A673 (cell line): Measurements from ENCODE around the gene ZNHIT1. TPM values are rescaled to one million over a fixed set of nuclear protein-coding genes. Genes with fewer than 3 reads are reported as not detected.
"Not testable (repeated sequence)": the region's sequence is repeated elsewhere in the genome, so short reads cannot be mapped to it uniquely, and the experiment has no call there.

Experiments used
- BruUV-seq: library from RNA; stranded (reverse); fragments of 400-500 nt; replicated peaks from 2 replicates; lab custom pipeline; 2021; lab: Mats Ljungman, UMichigan
- CTCF ChIA-PET: fragments of 300-600 bp; sonication (Branson Sonifier 250); formaldehyde crosslinking; loops from one replicate; lab custom pipeline; 2022; ENCODE audit warnings: antibody characterized with exemption; lab: Charles Lee
- POLR2A ChIA-PET: fragments of 300-600 bp; sonication (Branson Sonifier 250); formaldehyde crosslinking; loops from one replicate; lab custom pipeline; 2022; ENCODE audit warnings: antibody characterized with exemption; ENCODE audit not compliant: low non-redundant PET; lab: Charles Lee
- DNase-seq: peaks from one replicate; pipeline ENCODE4 v3.0.0-alpha.2; 2015; ENCODE audit warnings: low spot score
- H3K27ac ChIP-seq: fragments of 200-600 bp; sonication (generic); 2 replicates; pipeline ENCODE4 v1.5.1; 2016; ENCODE audit warnings: mixed run types, low read depth, mild to moderate bottlenecking, mixed read lengths, antibody characterized with exemption, low read length; ENCODE audit not compliant: poor library complexity, severe bottlenecking
- H3K27me3 ChIP-seq: fragments of 200-600 bp; sonication (generic); replicated peaks from 2 replicates; pipeline ENCODE4 v1.6.1; 2017; ENCODE audit warnings: mixed run types, low read depth, mild to moderate bottlenecking, mixed read lengths, antibody characterized with exemption, low read length; ENCODE audit not compliant: insufficient read depth, poor library complexity
- H3K36me3 ChIP-seq: fragments of 200-600 bp; sonication (generic); 2 replicates; pipeline ENCODE4 v1.6.1; 2016; ENCODE audit warnings: mixed run types, mild to moderate bottlenecking, mixed read lengths, antibody characterized with exemption, low read length; ENCODE audit not compliant: insufficient read depth, poor library complexity, severe bottlenecking
- H3K4me1 ChIP-seq: fragments of 200-600 bp; sonication (generic); 2 replicates; pipeline ENCODE4 v1.6.1; 2017; ENCODE audit warnings: mixed run types, mild to moderate bottlenecking, mixed read lengths, antibody characterized with exemption, low read length; ENCODE audit not compliant: insufficient read depth, poor library complexity, severe bottlenecking
- H3K4me3 ChIP-seq: fragments of 200-600 bp; sonication (generic); 2 replicates; pipeline ENCODE4 v1.5.1; 2016; ENCODE audit warnings: low read depth, mixed run types, mild to moderate bottlenecking, mixed read lengths, low read length; ENCODE audit not compliant: poor library complexity, severe bottlenecking
- H3K9me3 ChIP-seq: fragments of 200-600 bp; sonication (generic); 2 replicates; pipeline ENCODE4 v1.6.1; 2016; ENCODE audit warnings: mixed run types, low read depth, mild to moderate bottlenecking, mixed read lengths, antibody characterized with exemption, low read length; ENCODE audit not compliant: poor library complexity, severe bottlenecking
- EZH2 ChIP-seq: fragments of 200-600 bp; sonication (generic); IDR thresholded peaks from 2 replicates; pipeline ENCODE4 v1.6.1; 2017; ENCODE audit warnings: borderline replicate concordance, low read depth, mild to moderate bottlenecking, mixed read lengths, antibody characterized with exemption, low read length; ENCODE audit not compliant: poor library complexity, severe bottlenecking
- intact Hi-C: fragments of 100-400 bp; cut with micrococcal nuclease; formaldehyde crosslinking; loops from one replicate; pipeline ENCODE4 v1.10.0; 2022; ENCODE audit not compliant: unreplicated experiment
- total RNA-seq: library from RNA; stranded (reverse); gene quantifications from 2 replicates; pipeline ENCODE4 v1.2.3, GENCODE V29; 2021
- TF ChIP-seq, protein P1 (sequence below): fragments of 300-800, 200-600 bp; sonication (generic); conservative IDR thresholded peaks from 2 replicates; pipeline ENCODE4 v1.5.1; 2017; ENCODE audit warnings: low read depth, mild to moderate bottlenecking, antibody characterized with exemption, low read length, moderate library complexity, mixed read lengths

The ZNHIT1 gene
- total RNA-seq, 1 experiment from 2014 or later, result 65.1 TPM

DNA sequence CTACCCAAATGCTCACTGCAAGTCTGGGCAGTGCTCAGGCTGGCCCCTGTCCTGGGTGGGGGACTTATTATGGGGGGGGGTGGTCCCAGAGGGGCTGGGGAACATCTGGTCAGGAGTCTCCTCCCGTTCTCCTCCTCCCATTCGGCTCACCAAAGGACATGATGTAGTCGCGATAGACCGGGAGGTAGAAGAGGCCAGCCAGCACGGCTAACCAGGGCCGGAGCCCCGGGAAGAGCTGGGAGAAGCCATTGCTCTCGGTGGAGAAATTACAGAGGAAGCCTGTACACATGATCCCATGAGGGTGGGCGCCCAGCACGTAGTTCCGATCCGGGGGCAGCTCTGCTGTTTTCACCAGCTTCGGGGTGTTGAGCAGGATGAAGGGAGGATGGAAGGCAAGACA lies 19.5 kb upstream of the ZNHIT1 start:
- POLR2A ChIA-PET, result no interaction called here

DNA sequence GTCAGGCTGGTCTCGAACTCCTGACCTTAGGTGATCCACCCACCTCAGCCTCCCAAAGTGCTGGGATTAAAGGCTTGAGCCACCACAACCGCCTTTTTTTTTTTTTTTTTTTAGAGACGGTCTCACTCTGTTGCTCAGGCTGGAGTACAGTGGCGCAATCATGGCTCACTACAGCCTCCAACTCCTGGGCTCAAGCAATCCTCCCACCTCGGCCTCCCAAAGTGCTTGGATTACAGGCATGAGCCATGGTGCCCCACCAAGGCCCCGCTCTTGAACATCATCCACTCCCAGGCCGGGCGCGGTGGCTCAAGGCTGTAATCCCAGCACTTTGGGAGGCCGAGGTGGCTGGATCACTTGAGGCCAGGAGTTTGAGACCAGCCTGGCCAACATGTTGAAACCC lies 18.4 kb upstream of the ZNHIT1 start:
- BruUV-seq, H3K4me1 ChIP-seq, H3K27me3 ChIP-seq, H3K4me3 ChIP-seq, H3K36me3 ChIP-seq, H3K27ac ChIP-seq, H3K9me3 ChIP-seq, DNase-seq, POLR2A ChIA-PET: not testable (repeated sequence)
- intact Hi-C loops, result loop anchor here (10.0 kb wide), 1 partner anchor 305 kb away; the partner anchor contains the start of gene ACHE
- CTCF ChIA-PET, result interaction anchor here (0.6 kb wide), 1 partner anchor 10 kb away, joined by 3 read pairs; no protein-coding TSS in a partner anchor

More for the DNA sequence above, 19.5 kb upstream of the ZNHIT1 start:
- CTCF ChIA-PET, result no interaction called here
- DNase-seq, result no peak
- Histone ChIP-seq H3K27ac (no peak overlapping the region), H3K4me3 (no peak overlapping the region), H3K4me1 (no peaks in the 10 kb centered on the region), H3K27me3 (no peaks in the 10 kb centered on the region), H3K36me3 (no peaks in the 10 kb centered on the region), H3K9me3 (no peaks in the 10 kb centered on the region)
- intact Hi-C loops, result loop anchor here (10.0 kb wide), 1 partner anchor 304 kb away; the partner anchor contains the start of gene ACHE
- no TSS peak for BruUV-seq
- TF ChIP-seq EZH2, result no peak

DNA sequence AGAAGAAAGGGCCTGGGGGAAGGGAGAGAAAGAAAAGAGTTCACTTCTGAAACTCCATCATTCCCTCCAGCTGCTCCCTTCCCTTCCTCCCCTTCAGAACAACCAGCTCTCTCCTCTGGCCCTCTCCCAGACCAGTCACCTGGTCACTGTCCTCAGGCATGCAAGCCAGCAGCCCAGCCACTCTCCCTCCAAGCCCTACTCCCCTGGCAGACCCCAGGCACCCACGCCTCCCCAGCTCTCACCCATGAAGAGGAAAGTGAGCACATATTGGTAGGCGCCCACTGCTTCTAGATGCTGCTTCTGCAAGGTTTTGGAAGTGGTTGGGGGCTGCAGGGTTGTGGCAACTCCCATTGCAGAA lies 17.5 kb upstream of the ZNHIT1 start:
- Histone ChIP-seq H3K9me3 (no peaks in the 10 kb centered on the region), H3K36me3 (no peaks in the 10 kb centered on the region), H3K4me1 (no peaks in the 10 kb centered on the region), H3K4me3 (no peak overlapping the region), H3K27me3 (no peaks in the 10 kb centered on the region), H3K27ac (no peak overlapping the region)
- DNase-seq, result no peak
- TF ChIP-seq, protein P1, sequence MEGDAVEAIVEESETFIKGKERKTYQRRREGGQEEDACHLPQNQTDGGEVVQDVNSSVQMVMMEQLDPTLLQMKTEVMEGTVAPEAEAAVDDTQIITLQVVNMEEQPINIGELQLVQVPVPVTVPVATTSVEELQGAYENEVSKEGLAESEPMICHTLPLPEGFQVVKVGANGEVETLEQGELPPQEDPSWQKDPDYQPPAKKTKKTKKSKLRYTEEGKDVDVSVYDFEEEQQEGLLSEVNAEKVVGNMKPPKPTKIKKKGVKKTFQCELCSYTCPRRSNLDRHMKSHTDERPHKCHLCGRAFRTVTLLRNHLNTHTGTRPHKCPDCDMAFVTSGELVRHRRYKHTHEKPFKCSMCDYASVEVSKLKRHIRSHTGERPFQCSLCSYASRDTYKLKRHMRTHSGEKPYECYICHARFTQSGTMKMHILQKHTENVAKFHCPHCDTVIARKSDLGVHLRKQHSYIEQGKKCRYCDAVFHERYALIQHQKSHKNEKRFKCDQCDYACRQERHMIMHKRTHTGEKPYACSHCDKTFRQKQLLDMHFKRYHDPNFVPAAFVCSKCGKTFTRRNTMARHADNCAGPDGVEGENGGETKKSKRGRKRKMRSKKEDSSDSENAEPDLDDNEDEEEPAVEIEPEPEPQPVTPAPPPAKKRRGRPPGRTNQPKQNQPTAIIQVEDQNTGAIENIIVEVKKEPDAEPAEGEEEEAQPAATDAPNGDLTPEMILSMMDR, result no peak
- TF ChIP-seq EZH2, result no peak
- CTCF ChIA-PET, result no interaction called here
- no TSS peak for BruUV-seq
- intact Hi-C loops, result no loop called here
- POLR2A ChIA-PET, result interaction anchor here (0.7 kb wide), 1 partner anchor 306 kb away, joined by 5 read pairs; no protein-coding TSS in a partner anchor

DNA sequence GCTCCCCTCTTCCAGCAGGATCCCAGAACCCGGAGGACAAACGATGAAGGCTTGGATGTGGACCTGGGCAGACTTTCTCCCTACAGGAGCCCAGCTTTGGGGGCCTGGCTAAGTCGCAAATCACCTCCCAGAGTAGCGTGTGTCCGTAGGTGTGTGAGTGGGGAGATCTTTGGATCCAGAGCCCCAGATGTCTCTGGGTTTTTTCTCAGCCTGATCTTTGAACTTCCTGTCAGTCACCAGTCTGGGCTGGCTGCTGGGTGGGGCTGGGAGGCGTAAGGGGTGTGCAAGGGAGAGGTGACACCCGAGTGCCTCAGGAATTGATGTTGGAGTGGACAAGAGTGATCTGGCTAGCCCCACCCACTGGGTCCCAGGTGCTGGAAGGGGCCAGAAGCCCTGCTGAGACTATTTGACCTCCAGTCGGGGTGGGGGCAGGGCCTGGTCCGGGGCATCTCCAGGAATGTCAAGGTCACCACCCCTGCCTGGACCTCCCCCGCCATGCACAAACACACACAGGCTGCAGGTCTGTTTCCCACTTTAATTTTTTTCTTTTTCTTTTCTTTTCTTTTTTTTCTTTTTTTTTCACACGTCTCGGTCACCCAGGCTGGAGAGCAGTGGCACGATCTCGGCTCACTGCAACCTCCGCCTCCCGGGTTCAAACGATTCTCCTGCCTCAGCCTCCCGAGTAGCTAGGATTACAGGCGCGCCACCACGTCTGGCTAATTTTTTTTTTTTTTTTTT lies 16.9 kb upstream of the ZNHIT1 start, which contains the start of gene MOGAT3:
Gene MOGAT3, minus strand, starts transcription at position 175 of the 738 bp plus-strand sequence. CDS start 182 bp downstream, outside the sequence.
- ChIA-PET POLR2A (no interaction called here), CTCF (no interaction called here)
- Histone ChIP-seq H3K4me1 (no peaks in the 10 kb centered on the region), H3K9me3 (no peaks in the 10 kb centered on the region), H3K27me3 (no peaks in the 10 kb centered on the region), H3K4me3 (no peak within 1 kb of the TSS), H3K27ac (no peak within 1 kb of the TSS), H3K36me3 (no peaks in the 10 kb centered on the region)
- intact Hi-C loops, result no loop called here
- TF ChIP-seq, protein P1, result no peak
- TF ChIP-seq EZH2, result no peak
- BruUV-seq, result no TSS peak
- DNase-seq, result no peak
